GM18519 (cell line): ENCODE results near the gene FAM209B.
"Not testable (repeated sequence)": the region's sequence is repeated elsewhere in the genome, so short reads cannot be mapped to it uniquely, and the experiment has no call there.

Experiments used
- ATAC-seq: cut with Tn5 transposase; IDR thresholded peaks from one replicate; pipeline ENCODE4 v1.9.1; 2021; ENCODE audit warnings: mild to moderate bottlenecking, moderate library complexity; ENCODE audit not compliant: unreplicated experiment, low FRiP score

The FAM209B gene

GRCh38 chr20:56532946-56533345 lies at the start of gene FAM209B:
Gene FAM209B (plus strand): TSS chr20:56533246. CDS start chr20:56533342, 96 bp downstream.
- ATAC-seq = not testable (repeated sequence)

- ATAC-seq = no peak
Measured at GRCh38 chr20:56483970-56484369, 49.1 kb upstream of the FAM209B start.

GRCh38 chr20:56487216-56487615 lies 45.8 kb upstream of the FAM209B start:
- no peak for ATAC-seq

GRCh38 chr20:56488566-56488965 lies 44.5 kb upstream of the FAM209B start:
- no peak for ATAC-seq

GRCh38 chr20:56501116-56501515 lies 31.9 kb upstream of the FAM209B start:
- ATAC-seq = no peak

- no peak for ATAC-seq
Measured at GRCh38 chr20:56503916-56504315, 29.1 kb upstream of the FAM209B start.

- no peak for ATAC-seq
Measured at GRCh38 chr20:56504373-56505005, 28.6 kb upstream of the FAM209B start.

- ATAC-seq = no peak
Measured at GRCh38 chr20:56506103-56506502, 26.9 kb upstream of the FAM209B start.

- ATAC-seq = no peak
Measured at GRCh38 chr20:56511926-56512325, 21.1 kb upstream of the FAM209B start.

GRCh38 chr20:56513161-56514150 lies 19.6 kb upstream of the FAM209B start:
- ATAC-seq = no peak

GRCh38 chr20:56516631-56517030 lies 16.4 kb upstream of the FAM209B start:
- ATAC-seq = no peak

GRCh38 chr20:56517211-56517610 lies 15.8 kb upstream of the FAM209B start:
- ATAC-seq = no peak

- ATAC-seq = no peak
Measured at GRCh38 chr20:56517641-56518040, 15.4 kb upstream of the FAM209B start.

- ATAC-seq = no peak
Measured at GRCh38 chr20:56518126-56518525, 14.9 kb upstream of the FAM209B start.

GRCh38 chr20:56518721-56519398 lies 14.2 kb upstream of the FAM209B start:
- ATAC-seq = no peak

GRCh38 chr20:56519551-56519950 lies 13.5 kb upstream of the FAM209B start:
- no peak for ATAC-seq

- no peak for ATAC-seq
Measured at GRCh38 chr20:56520180-56520579, 12.9 kb upstream of the FAM209B start.

- ATAC-seq = not testable (repeated sequence)
Measured at GRCh38 chr20:56520746-56521354, 12.2 kb upstream of the FAM209B start.

GRCh38 chr20:56522311-56522710 lies 10.7 kb upstream of the FAM209B start:
- ATAC-seq = no peak

GRCh38 chr20:56524444-56524843 lies 8.6 kb upstream of the FAM209B start, which contains the start of gene FAM209A:
Gene FAM209A (plus strand): TSS chr20:56524744. CDS start chr20:56524809, 65 bp downstream.
- not testable (repeated sequence) for ATAC-seq
